ENCODE data around the gene APOBEC3G. TPM values are rescaled to one million over a fixed set of nuclear protein-coding genes. Genes with fewer than 3 reads are reported as not detected.
"Not testable (repeated sequence)": the region's sequence is repeated elsewhere in the genome, so short reads cannot be mapped to it uniquely, and the experiment has no call there.

APOBEC3G gene
- 4.7 to 11.3 TPM (median 7.8 TPM) in 3 replicates for polyA plus RNA-seq
- not detected for polyA plus RNA-seq (2011; ENCODE audit: low read depth)
- 4.3 and 5.0 TPM in 2 replicates for polyA plus RNA-seq (2011; cell fraction: cytosol; rRNA removed)
- 3.4 and 5.0 TPM in 2 replicates for polyA plus RNA-seq (2011; cell fraction: nucleus; rRNA removed)
- polyA plus RNA-seq (2012; ENCODE audit: low replicate concordance) = 0.16 and 8.3 TPM in 2 replicates
- polyA minus RNA-seq = 5.4 to 6.9 TPM (median 6.2 TPM) in 3 replicates
- polyA minus RNA-seq (2011; cell fraction: cytosol; rRNA and poly(A)+ RNA removed) = 2.5 TPM
- 1.6 TPM in 2 replicates for polyA minus RNA-seq (2011; cell fraction: nucleus; rRNA and poly(A)+ RNA removed)

GRCh38 chr22:39077026-39077840 is at the start of gene APOBEC3G:
TSS of gene APOBEC3G (plus strand) at chr22:39077275. CDS start at chr22:39077362, 87 bp downstream.
- Histone ChIP-seq H3K4me3 (ENCODE audit: control insufficient read depth in 2 of 3, extremely low read depth in 1 of 3, insufficient read depth in 2 of 3, low read depth in 1 of 3, low read length in 3 of 3) (peak within 1 kb of the TSS in 2 of 3 experiments; percentile 29 to 50), H3K4me2 (ENCODE audit: control insufficient read depth, extremely low read depth, insufficient read depth, low read depth, low read length) (peak within 1 kb of the TSS; percentile 9), H2AFZ (ENCODE audit: control insufficient read depth, low read length) (peak within 1 kb of the TSS; percentile 65), H3K9ac (ENCODE audit: control insufficient read depth, extremely low read depth, insufficient read depth, low read length) (peak within 1 kb of the TSS; percentile 45)
- H3K27me3 ChIP-seq (ENCODE audit: control insufficient read depth, extremely low read depth, insufficient read depth, low read length); H4K20me1 ChIP-seq (ENCODE audit: control insufficient read depth, extremely low read depth, insufficient read depth, low read length); H3K79me2 ChIP-seq (ENCODE audit: control insufficient read depth, insufficient read depth, low read length); H3K36me3 ChIP-seq (ENCODE audit: control insufficient read depth in 2 of 2, extremely low read depth in 1 of 2, insufficient read depth in 2 of 2, low read length in 2 of 2); DNase-seq (ENCODE audit: low read depth, low spot score); H3K9me1 ChIP-seq (ENCODE audit: control insufficient read depth, extremely low read depth, insufficient read depth, low read length); H3K9me3 ChIP-seq (ENCODE audit: control insufficient read depth, low read depth, low read length); dilution Hi-C loops (cut with MboI; ENCODE audit: extremely low pct_ligation_motif_present, low sequenced_read_pairs); H3K4me1 ChIP-seq (ENCODE audit: control insufficient read depth, extremely low read depth, insufficient read depth, low read length); H3K27ac ChIP-seq (ENCODE audit: control insufficient read depth, insufficient read depth, low read length): not testable (repeated sequence)
- peak; percentile 71 for FAIRE-seq

GRCh38 chr22:39027717-39028116 is 49.4 kb upstream of the APOBEC3G start:
- H3K9me1 ChIP-seq (ENCODE audit: control insufficient read depth, extremely low read depth, insufficient read depth, low read length) = no peaks in the 10 kb centered on the region
- no peak overlapping the region for H3K9ac ChIP-seq (ENCODE audit: control insufficient read depth, extremely low read depth, insufficient read depth, low read length)
- H3K9me3 ChIP-seq (ENCODE audit: control insufficient read depth, low read depth, low read length) = no peaks in the 10 kb centered on the region
- H4K20me1 ChIP-seq (ENCODE audit: control insufficient read depth, extremely low read depth, insufficient read depth, low read length) = no peaks in the 10 kb centered on the region
- no peak for TF ChIP-seq EZH2 (IDR thresholded peaks at IDR 0.05; ENCODE audit: low read length)
- H3K79me2 ChIP-seq (ENCODE audit: control insufficient read depth, insufficient read depth, low read length) = no peaks in the 10 kb centered on the region
- H3K4me1 ChIP-seq (ENCODE audit: control insufficient read depth, extremely low read depth, insufficient read depth, low read length) = no peaks in the 10 kb centered on the region
- no peak overlapping the region for H3K4me3 ChIP-seq (ENCODE audit: control insufficient read depth in 2 of 3, extremely low read depth in 1 of 3, insufficient read depth in 2 of 3, low read depth in 1 of 3, low read length in 3 of 3)
- FAIRE-seq (no peak), DNase-seq (ENCODE audit: low read depth, low spot score) (no peak)
- H3K27me3 ChIP-seq (ENCODE audit: control insufficient read depth, extremely low read depth, insufficient read depth, low read length) = no peaks in the 10 kb centered on the region
- H3K4me2 ChIP-seq (ENCODE audit: control insufficient read depth, extremely low read depth, insufficient read depth, low read depth, low read length) = no peak overlapping the region
- dilution Hi-C loops (cut with MboI; ENCODE audit: extremely low pct_ligation_motif_present, low sequenced_read_pairs) = no loop called here
- no peak overlapping the region for H3K27ac ChIP-seq (ENCODE audit: control insufficient read depth, insufficient read depth, low read length)
- peaks cover 0 to 2% of the 10 kb centered on the region in 2 experiments for H3K36me3 ChIP-seq (ENCODE audit: control insufficient read depth in 2 of 2, extremely low read depth in 1 of 2, insufficient read depth in 2 of 2, low read length in 2 of 2)
- H2AFZ ChIP-seq (ENCODE audit: control insufficient read depth, low read length) = no peak overlapping the region

GRCh38 chr22:39028281-39028680 is 48.8 kb upstream of the APOBEC3G start:
- no peak overlapping the region for H2AFZ ChIP-seq (ENCODE audit: control insufficient read depth, low read length)
- H3K36me3 ChIP-seq (ENCODE audit: control insufficient read depth in 2 of 2, extremely low read depth in 1 of 2, insufficient read depth in 2 of 2, low read length in 2 of 2) = peaks cover 0 to 2% of the 10 kb centered on the region in 2 experiments
- H3K4me3 ChIP-seq (ENCODE audit: control insufficient read depth in 2 of 3, extremely low read depth in 1 of 3, insufficient read depth in 2 of 3, low read depth in 1 of 3, low read length in 3 of 3) = no peak overlapping the region
- H3K9me3 ChIP-seq (ENCODE audit: control insufficient read depth, low read depth, low read length) = no peaks in the 10 kb centered on the region
- no peak for DNase-seq (ENCODE audit: low read depth, low spot score)
- no peak overlapping the region for H3K9ac ChIP-seq (ENCODE audit: control insufficient read depth, extremely low read depth, insufficient read depth, low read length)
- no peak for FAIRE-seq
- no peaks in the 10 kb centered on the region for H3K9me1 ChIP-seq (ENCODE audit: control insufficient read depth, extremely low read depth, insufficient read depth, low read length)
- no peak overlapping the region for H3K4me2 ChIP-seq (ENCODE audit: control insufficient read depth, extremely low read depth, insufficient read depth, low read depth, low read length)
- H3K27ac ChIP-seq (ENCODE audit: control insufficient read depth, insufficient read depth, low read length) = no peak overlapping the region
- no peaks in the 10 kb centered on the region for H3K79me2 ChIP-seq (ENCODE audit: control insufficient read depth, insufficient read depth, low read length)
- dilution Hi-C loops (cut with MboI; ENCODE audit: extremely low pct_ligation_motif_present, low sequenced_read_pairs) = no loop called here
- no peaks in the 10 kb centered on the region for H4K20me1 ChIP-seq (ENCODE audit: control insufficient read depth, extremely low read depth, insufficient read depth, low read length)
- H3K27me3 ChIP-seq (ENCODE audit: control insufficient read depth, extremely low read depth, insufficient read depth, low read length) = no peaks in the 10 kb centered on the region
- no peaks in the 10 kb centered on the region for H3K4me1 ChIP-seq (ENCODE audit: control insufficient read depth, extremely low read depth, insufficient read depth, low read length)
- no peak for TF ChIP-seq EZH2 (IDR thresholded peaks at IDR 0.05; ENCODE audit: low read length)
- TF ChIP-seq CTCF (optimal IDR thresholded peaks at IDR 0.05 in 1 of 3, IDR thresholded peaks at IDR 0.05 in 1 of 3, conservative IDR thresholded peaks at IDR 0.05 in 1 of 3; ENCODE audit: extremely low read depth in 1 of 3, insufficient read depth in 2 of 3, low read length in 3 of 3) = no peak

All from keratinocyte (primary cell).